Mesendoderm (in vitro differentiated cells): ENCODE measurements around the gene PIH1D1.

Source experiments
- DNase-seq: peaks from one replicate; pipeline ENCODE4 v3.0.0; 2013
- H2AK5ac ChIP-seq: 2 replicates; pipeline ENCODE4 v1.6.1; 2013; ENCODE audit warnings: low read length, inconsistent platforms
- H2BK120ac ChIP-seq: 2 replicates; pipeline ENCODE4 v1.6.1; 2013; ENCODE audit warnings: low read depth, mild to moderate bottlenecking, low read length, moderate library complexity, mixed read lengths
- H2BK15ac ChIP-seq: replicated peaks from 2 replicates; pipeline ENCODE4 v1.6.1; 2013; ENCODE audit warnings: low read depth, mild to moderate bottlenecking, moderate library complexity
- H2BK5ac ChIP-seq: 2 replicates; pipeline ENCODE4 v1.6.1; 2013; ENCODE audit warnings: low read length, inconsistent platforms
- H3K18ac ChIP-seq: 2 replicates; pipeline ENCODE4 v1.6.1; 2013; ENCODE audit warnings: mild to moderate bottlenecking, low read length, mixed read lengths
- H3K23ac ChIP-seq: one replicate; pipeline ENCODE4 v1.6.1; 2013; ENCODE audit warnings: low read length
- H3K27ac ChIP-seq: 2 replicates; pipeline ENCODE4 v1.5.1; 2013; ENCODE audit warnings: low read depth, mild to moderate bottlenecking, inconsistent platforms, low read length, moderate library complexity
- H3K27me3 ChIP-seq: 2 replicates; pipeline ENCODE4 v1.6.1; 2013; ENCODE audit warnings: low read length, control low read depth, mild to moderate bottlenecking, inconsistent platforms; ENCODE audit not compliant: insufficient read depth, poor library complexity
- H3K36me3 ChIP-seq: 2 replicates; pipeline ENCODE4 v1.6.1; 2013; ENCODE audit warnings: low read length, inconsistent platforms; ENCODE audit not compliant: control insufficient read depth, insufficient read depth
- H3K4ac ChIP-seq: one replicate; pipeline ENCODE4 v1.6.1; 2013; ENCODE audit warnings: low read depth, mild to moderate bottlenecking, low read length, moderate library complexity
- H3K4me1 ChIP-seq: 2 replicates; pipeline ENCODE4 v1.6.1; 2013; ENCODE audit warnings: low read depth, low read length, inconsistent platforms; ENCODE audit not compliant: control insufficient read depth
- H3K4me2 ChIP-seq: 2 replicates; pipeline ENCODE4 v1.6.1; 2013; ENCODE audit warnings: low read length
- H3K4me3 ChIP-seq: 2 replicates; pipeline ENCODE4 v1.5.1; 2013; ENCODE audit warnings: mild to moderate bottlenecking, low read length
- H3K56ac ChIP-seq: one replicate; pipeline ENCODE4 v1.6.1; 2013; ENCODE audit warnings: low read length
- H3K79me1 ChIP-seq: 2 replicates; pipeline ENCODE4 v1.6.1; 2013; ENCODE audit warnings: low read length, inconsistent platforms
- H3K79me2 ChIP-seq: 2 replicates; pipeline ENCODE4 v1.6.1; 2013; ENCODE audit warnings: mild to moderate bottlenecking, low read length; ENCODE audit not compliant: control insufficient read depth, insufficient read depth
- H3K9ac ChIP-seq: 2 replicates; pipeline ENCODE4 v1.6.1; 2013; ENCODE audit warnings: low read length, inconsistent platforms
- H4K5ac ChIP-seq: one replicate; pipeline ENCODE4 v1.6.1; 2013; ENCODE audit warnings: low read length
- H4K8ac ChIP-seq: one replicate; pipeline ENCODE4 v1.6.1; 2013; ENCODE audit warnings: low read depth, mild to moderate bottlenecking, control low read depth, low read length, moderate library complexity
- WGBS: extraction: QIAGEN DNeasy Blood & Tissue Kit; methylation state at CpG from one replicate; pipeline ENCODE4 v1.1.7; 2013; ENCODE audit warnings: low lambda C conversion rate, missing lambda C conversion rate; ENCODE audit not compliant: insufficient coverage; ENCODE audit errors: extremely low coverage; 5-methylcytosine and 5-hydroxymethylcytosine counted together

The PIH1D1 gene

GRCh38 chr19:49420227-49420626 lies 31.4 kb downstream of the PIH1D1 start:
- no peak overlapping the region for H4K5ac ChIP-seq
- no peaks in the 10 kb centered on the region for H3K79me1 ChIP-seq
- H3K56ac ChIP-seq, result no peak overlapping the region
- H2BK120ac ChIP-seq, result no peak overlapping the region
- no peak overlapping the region for H3K4me3 ChIP-seq
- H3K27ac ChIP-seq, result no peak overlapping the region
- no peak overlapping the region for H3K4ac ChIP-seq
- H3K27me3 ChIP-seq, result peaks cover 30% of the 10 kb centered on the region
- H3K9ac ChIP-seq, result no peak overlapping the region
- no peak for DNase-seq
- no peak overlapping the region for H3K18ac ChIP-seq
- no peak overlapping the region for H4K8ac ChIP-seq
- no peaks in the 10 kb centered on the region for H3K4me1 ChIP-seq
- no peaks in the 10 kb centered on the region for H3K79me2 ChIP-seq
- no CpG with 5 or more reads among the region's 2 CpGs for WGBS
- no peaks in the 10 kb centered on the region for H3K36me3 ChIP-seq
- H2BK15ac ChIP-seq, result no peak overlapping the region
- H3K23ac ChIP-seq, result no peak overlapping the region
- H2BK5ac ChIP-seq, result no peak overlapping the region
- H2AK5ac ChIP-seq, result no peak overlapping the region
- no peak overlapping the region for H3K4me2 ChIP-seq

DNA sequence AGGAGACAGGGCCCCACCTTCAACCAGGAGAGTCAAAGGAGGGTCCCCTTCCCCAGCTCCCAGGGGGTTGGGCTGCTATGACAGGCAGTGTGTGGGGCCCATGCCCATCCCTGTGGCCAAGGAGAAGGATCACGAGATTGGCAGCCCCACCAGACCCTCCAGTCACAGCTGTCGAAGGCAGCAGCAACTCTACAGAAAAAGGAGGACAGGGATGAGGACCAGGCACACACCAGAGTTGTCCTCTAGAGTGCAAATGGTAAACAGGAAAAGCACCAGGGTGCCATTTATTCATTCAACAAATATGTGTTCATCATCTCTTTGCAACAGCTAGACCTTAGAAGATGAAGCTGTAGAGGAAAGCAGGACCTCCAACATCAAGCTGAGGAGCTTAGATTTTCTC lies 32.4 kb downstream of the PIH1D1 start:
- Histone ChIP-seq H4K8ac (no peak overlapping the region), H3K79me2 (no peaks in the 10 kb centered on the region), H3K27ac (no peak overlapping the region), H3K18ac (no peak overlapping the region), H3K56ac (no peak overlapping the region), H3K9ac (no peak overlapping the region), H3K4ac (no peak overlapping the region), H3K27me3 (peaks cover 27% of the 10 kb centered on the region), H2AK5ac (no peak overlapping the region), H4K5ac (no peak overlapping the region), H3K4me1 (no peaks in the 10 kb centered on the region), H3K4me2 (no peak overlapping the region), H3K79me1 (no peaks in the 10 kb centered on the region), H3K23ac (no peak overlapping the region), H2BK5ac (no peak overlapping the region), H3K4me3 (no peak overlapping the region), H2BK120ac (no peak overlapping the region), H3K36me3 (no peaks in the 10 kb centered on the region), H2BK15ac (no peak overlapping the region)
- DNase-seq, result no peak
- WGBS, result no CpG with 5 or more reads among the region's 2 CpGs

DNA sequence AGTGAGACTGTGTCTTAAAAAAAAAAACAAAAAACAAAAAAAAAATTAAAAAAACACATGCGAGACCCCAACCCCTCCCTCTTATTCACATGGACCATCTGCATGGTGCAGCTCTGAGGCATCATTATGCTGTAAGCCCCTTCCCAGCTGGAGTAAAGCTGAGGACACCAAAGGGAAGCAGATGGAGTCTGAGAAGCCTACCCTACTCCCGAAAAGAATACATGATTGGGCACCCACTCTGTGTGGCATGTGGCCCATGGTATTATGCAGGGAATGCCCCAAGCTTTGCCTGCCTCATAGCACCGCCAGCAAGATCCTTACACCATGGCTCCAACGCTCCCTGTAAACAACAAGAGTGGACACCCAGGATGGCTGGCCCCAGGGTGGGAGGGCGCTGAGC lies 33.1 kb downstream of the PIH1D1 start:
- Histone ChIP-seq H4K8ac (no peak overlapping the region), H3K4me1 (no peaks in the 10 kb centered on the region), H2BK120ac (no peak overlapping the region), H2AK5ac (no peak overlapping the region), H3K4me3 (no peak overlapping the region), H3K4me2 (no peak overlapping the region), H4K5ac (no peak overlapping the region), H3K27me3 (peaks cover 22% of the 10 kb centered on the region), H2BK5ac (no peak overlapping the region), H3K79me1 (no peaks in the 10 kb centered on the region), H3K27ac (no peak overlapping the region), H3K79me2 (no peaks in the 10 kb centered on the region), H3K18ac (no peak overlapping the region), H3K23ac (no peak overlapping the region), H3K56ac (no peak overlapping the region), H3K4ac (no peak overlapping the region), H3K36me3 (no peaks in the 10 kb centered on the region), H3K9ac (no peak overlapping the region), H2BK15ac (no peak overlapping the region)
- WGBS, result no CpG with 5 or more reads among the region's 5 CpGs
- DNase-seq, result no peak

- Histone ChIP-seq H3K36me3 (no peaks in the 10 kb centered on the region), H3K27me3 (peaks cover 7% of the 10 kb centered on the region), H2BK120ac (no peak overlapping the region), H3K4ac (no peak overlapping the region), H3K18ac (no peak overlapping the region), H3K4me1 (peaks cover 4% of the 10 kb centered on the region), H4K5ac (no peak overlapping the region), H3K79me1 (no peaks in the 10 kb centered on the region), H3K23ac (no peak overlapping the region), H2BK15ac (no peak overlapping the region), H3K27ac (no peak overlapping the region), H3K9ac (no peak overlapping the region), H2BK5ac (no peak overlapping the region), H3K56ac (no peak overlapping the region), H4K8ac (no peak overlapping the region), H3K79me2 (no peaks in the 10 kb centered on the region), H3K4me3 (no peak overlapping the region), H3K4me2 (no peak overlapping the region), H2AK5ac (no peak overlapping the region)
- no CpG with 5 or more reads among the region's 7 CpGs for WGBS
- DNase-seq, result no peak
These were observed 34.5 kb downstream of the PIH1D1 start for GRCh38 chr19:49417088-49417487.

- Histone ChIP-seq H2AK5ac (no peak overlapping the region), H3K27me3 (no peaks in the 10 kb centered on the region), H3K36me3 (no peaks in the 10 kb centered on the region), H4K8ac (no peak overlapping the region), H3K27ac (no peak overlapping the region), H2BK5ac (no peak overlapping the region), H3K4me1 (peaks cover 4% of the 10 kb centered on the region), H3K4me3 (no peak overlapping the region), H3K79me2 (no peaks in the 10 kb centered on the region), H3K18ac (no peak overlapping the region), H2BK120ac (no peak overlapping the region), H3K79me1 (no peaks in the 10 kb centered on the region), H3K4me2 (no peak overlapping the region), H3K4ac (no peak overlapping the region), H4K5ac (no peak overlapping the region), H3K9ac (no peak overlapping the region), H3K56ac (no peak overlapping the region), H3K23ac (no peak overlapping the region), H2BK15ac (no peak overlapping the region)
- WGBS, result no CpG with 5 or more reads among the region's 2 CpGs
- no peak for DNase-seq
These were observed 35.8 kb downstream of the PIH1D1 start for GRCh38 chr19:49415810-49416200.

- Histone ChIP-seq H3K27me3 (no peaks in the 10 kb centered on the region), H3K36me3 (no peaks in the 10 kb centered on the region), H2BK5ac (no peak overlapping the region), H2BK15ac (no peak overlapping the region), H3K56ac (no peak overlapping the region), H2BK120ac (no peak overlapping the region), H3K23ac (peak overlapping the region; percentile 24), H3K18ac (no peak overlapping the region), H3K79me2 (no peaks in the 10 kb centered on the region), H3K9ac (no peak overlapping the region), H3K4me3 (no peak overlapping the region), H3K79me1 (no peaks in the 10 kb centered on the region), H3K27ac (no peak overlapping the region), H3K4me2 (no peak overlapping the region), H4K5ac (no peak overlapping the region), H2AK5ac (no peak overlapping the region), H3K4me1 (peaks cover 4% of the 10 kb centered on the region), H3K4ac (no peak overlapping the region), H4K8ac (no peak overlapping the region)
- no CpG with 5 or more reads among the region's 15 CpGs for WGBS
- no peak for DNase-seq
These were observed 36.4 kb downstream of the PIH1D1 start for GRCh38 chr19:49415102-49415809.
